Choroid plexus epithelial cell (primary cell): ENCODE results near the gene CCDC181.
A peak's percentile ranks its signal among the peaks of the same experiment; 100 is the strongest.

Source experiments
- DNase-seq: peaks from one replicate; pipeline ENCODE4 v3.0.0-alpha.2; 2010; ENCODE audit warnings: low read depth
- H3K4me3 ChIP-seq: 2 replicates; pipeline ENCODE4 v1.5.1; 2011; ENCODE audit warnings: low read depth, mild to moderate bottlenecking, control low read depth, low read length, moderate library complexity
- TF ChIP-seq, protein P1 (sequence below): conservative IDR thresholded peaks from 2 replicates; pipeline ENCODE4 v1.5.1; 2011; ENCODE audit warnings: low read depth, mild to moderate bottlenecking, control low read depth, inconsistent platforms, low read length, moderate library complexity

The CCDC181 gene

DNA sequence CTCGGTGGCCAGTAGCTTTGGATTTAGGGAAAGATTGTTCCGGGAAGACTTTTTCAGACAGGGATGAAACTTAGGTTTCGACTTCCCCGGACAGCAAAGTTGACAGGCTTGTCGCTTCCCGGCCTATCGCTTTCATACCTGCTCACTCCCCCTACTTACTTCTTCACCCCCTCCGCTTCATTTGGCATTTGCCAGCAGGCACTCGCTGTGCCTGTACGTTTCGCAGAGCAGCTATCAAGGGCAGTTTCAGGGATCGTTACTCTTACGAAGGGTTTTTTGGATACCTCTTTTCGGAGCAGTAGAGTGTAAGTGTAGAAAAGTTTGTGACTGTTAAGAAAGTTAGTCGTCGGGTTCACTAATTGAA is 58.9 kb downstream of the CCDC181 start:
- H3K4me3 ChIP-seq = peak overlapping the region; percentile 81
- peak; percentile 24 for DNase-seq
- TF ChIP-seq, protein P1, sequence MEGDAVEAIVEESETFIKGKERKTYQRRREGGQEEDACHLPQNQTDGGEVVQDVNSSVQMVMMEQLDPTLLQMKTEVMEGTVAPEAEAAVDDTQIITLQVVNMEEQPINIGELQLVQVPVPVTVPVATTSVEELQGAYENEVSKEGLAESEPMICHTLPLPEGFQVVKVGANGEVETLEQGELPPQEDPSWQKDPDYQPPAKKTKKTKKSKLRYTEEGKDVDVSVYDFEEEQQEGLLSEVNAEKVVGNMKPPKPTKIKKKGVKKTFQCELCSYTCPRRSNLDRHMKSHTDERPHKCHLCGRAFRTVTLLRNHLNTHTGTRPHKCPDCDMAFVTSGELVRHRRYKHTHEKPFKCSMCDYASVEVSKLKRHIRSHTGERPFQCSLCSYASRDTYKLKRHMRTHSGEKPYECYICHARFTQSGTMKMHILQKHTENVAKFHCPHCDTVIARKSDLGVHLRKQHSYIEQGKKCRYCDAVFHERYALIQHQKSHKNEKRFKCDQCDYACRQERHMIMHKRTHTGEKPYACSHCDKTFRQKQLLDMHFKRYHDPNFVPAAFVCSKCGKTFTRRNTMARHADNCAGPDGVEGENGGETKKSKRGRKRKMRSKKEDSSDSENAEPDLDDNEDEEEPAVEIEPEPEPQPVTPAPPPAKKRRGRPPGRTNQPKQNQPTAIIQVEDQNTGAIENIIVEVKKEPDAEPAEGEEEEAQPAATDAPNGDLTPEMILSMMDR = no peak

DNA sequence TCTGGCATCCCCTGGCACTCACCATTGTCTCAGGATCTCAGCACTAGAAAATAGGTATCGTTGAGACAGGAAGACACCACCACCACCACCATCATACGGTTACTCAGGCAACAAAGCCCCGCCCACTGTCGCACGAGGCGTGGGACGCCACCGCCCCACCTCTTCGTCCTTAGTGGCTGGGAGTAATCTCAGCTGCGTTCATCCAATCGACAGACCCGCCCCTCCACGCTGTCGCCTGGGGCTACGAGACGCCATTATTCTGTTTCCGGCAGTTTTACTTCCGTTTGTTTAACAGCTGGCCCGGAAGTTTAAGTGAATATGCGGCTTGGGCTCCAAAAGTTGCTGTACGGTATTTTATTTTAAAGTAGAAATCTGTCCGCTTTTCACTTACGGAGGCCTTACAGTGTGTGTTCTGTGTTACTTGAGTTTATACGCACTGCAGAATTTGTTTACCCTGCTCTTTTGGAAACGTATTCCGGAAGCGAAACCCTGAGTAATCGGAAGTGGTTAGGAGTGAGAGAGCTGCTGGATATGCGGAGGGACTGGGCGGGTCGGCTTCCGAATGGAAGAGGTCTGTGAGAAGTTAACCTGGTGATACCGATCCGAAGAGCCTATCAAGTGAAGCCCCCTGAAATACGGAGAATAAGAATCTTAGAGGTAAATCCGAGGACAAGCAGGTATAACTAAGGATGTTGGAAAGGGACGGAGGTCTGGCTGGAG is 59.4 kb downstream of the CCDC181 start, which contains the start of the genes BLZF1 and NME7:
Gene BLZF1, plus strand, starts transcription at position 510 of the 720 bp plus-strand sequence. CDS start 1,328 bp downstream, outside the sequence.
Gene NME7, minus strand, starts transcription at position 112 of the 720 bp plus-strand sequence. Its CDS starts 87 bp downstream, at position 25.
- peak within 1 kb of the TSS; percentile 81 for H3K4me3 ChIP-seq
- DNase-seq = peak; percentile 98
- TF ChIP-seq, protein P1 = no peak

DNA sequence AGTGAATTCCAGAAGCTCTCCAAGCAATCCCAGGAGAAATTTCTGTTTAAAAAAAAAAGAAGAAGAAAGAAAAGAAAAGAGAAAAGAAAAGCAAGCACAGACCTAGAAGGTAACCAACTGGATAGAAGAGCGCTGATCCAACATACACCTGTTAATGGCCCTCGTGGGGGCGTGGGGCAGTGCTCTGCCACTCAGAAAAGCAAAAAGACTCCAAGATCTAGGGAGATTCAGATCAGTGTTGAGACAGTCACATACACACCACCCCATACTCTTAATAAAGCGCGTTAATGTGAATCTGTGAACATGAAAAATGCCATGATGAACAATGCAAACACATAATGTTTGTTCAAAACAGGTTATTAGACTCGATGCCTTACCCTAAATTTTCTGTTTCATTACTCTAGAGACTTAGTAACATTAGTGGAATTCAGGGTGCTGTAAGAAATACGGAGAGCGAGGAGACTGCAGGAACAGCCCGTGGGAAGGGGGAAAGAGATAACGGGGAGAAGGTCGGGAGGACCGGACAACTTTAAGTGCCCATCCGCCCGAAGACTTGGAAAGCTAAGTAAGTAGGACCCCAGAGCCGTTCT is 60.1 kb downstream of the CCDC181 start:
- peak overlapping the region; percentile 81 for H3K4me3 ChIP-seq
- no peak for DNase-seq
- TF ChIP-seq, protein P1 = no peak

DNA sequence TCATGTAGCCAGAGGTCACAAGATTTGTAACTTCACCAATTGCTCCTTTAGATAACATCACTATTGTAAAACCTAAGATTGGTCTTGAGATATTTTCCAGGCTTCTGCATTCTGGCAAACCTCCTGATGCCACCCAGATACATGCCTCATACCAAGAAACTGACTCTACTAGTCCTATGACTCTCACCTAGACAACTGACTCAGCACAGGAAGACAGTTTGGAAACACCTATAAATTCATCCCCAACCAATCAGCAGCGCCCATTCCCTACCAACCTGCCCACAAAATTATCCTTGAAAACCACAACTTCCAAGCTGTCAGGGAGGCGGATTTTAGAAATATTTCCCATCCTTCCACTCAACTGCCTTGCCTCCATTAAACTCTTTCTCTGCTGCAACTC is 62.3 kb downstream of the CCDC181 start:
- no peak overlapping the region for H3K4me3 ChIP-seq
- TF ChIP-seq, protein P1 = no peak
- DNase-seq = no peak

DNA sequence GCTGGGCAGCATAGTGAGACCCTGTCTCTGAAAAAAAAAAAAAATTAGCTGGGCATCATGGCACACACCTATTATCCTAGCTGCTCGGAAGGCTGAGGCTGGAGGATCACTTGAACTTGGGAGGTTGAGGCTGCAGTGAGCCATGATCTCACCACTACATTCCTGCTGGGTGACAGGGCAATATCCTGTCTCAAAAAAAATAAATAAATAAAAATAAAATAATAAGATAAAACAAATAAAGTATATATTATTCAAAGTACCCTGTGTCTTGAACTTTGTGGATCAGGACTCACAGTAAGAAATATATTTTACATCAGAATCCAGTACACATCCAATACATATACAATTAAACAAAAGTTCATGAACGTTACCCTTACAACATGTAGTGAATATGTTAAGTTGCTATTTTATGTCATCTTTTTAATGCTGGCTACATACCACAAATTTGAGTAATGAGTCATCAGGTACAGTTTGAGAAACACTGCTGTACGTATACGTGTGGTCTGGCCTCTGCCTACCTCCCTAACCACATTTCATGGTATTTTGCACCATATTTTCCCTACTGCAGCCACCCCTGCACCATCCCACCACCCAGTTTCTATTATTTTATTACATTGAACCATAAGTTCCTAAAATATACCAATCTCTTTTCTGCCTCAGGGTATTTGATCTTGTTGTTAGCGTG is 64.1 kb downstream of the CCDC181 start:
- DNase-seq = peak; percentile 96
- TF ChIP-seq, protein P1 = no peak

DNA sequence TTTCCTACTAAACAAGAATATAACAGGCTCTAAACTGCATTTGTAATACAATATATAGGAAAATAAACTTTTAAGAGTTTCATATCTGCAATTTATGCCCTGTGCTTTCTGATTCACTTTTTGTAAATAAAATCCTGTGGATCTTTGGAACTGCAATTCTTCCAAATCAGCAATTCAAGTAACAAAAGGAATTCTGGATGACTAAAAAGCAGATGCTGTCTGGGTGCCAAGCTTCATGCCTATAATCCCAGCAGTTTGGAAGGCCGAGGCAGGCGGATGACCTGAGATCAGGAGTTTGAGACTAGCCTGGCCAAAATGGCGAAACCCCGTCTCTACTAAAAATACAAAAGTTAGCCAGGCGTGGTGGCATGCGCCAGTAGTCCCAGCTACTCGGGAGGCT is 66.0 kb downstream of the CCDC181 start:
- peak; percentile 9 for DNase-seq
- no peak overlapping the region for H3K4me3 ChIP-seq
- TF ChIP-seq, protein P1 = no peak

More for the DNA sequence above, 64.1 kb downstream of the CCDC181 start:
- no peak overlapping the region for H3K4me3 ChIP-seq
